Measurements from ENCODE around the gene PTCSC3. TPM values are rescaled to one million over a fixed set of nuclear protein-coding genes. Genes with fewer than 3 reads are reported as not detected.

Gene PTCSC3
- total and polyA plus RNA-seq, 10 of the 15 experiments (the other 5 are each of a cell fraction or from before 2014, with no cell fraction given), result not detected

DNA sequence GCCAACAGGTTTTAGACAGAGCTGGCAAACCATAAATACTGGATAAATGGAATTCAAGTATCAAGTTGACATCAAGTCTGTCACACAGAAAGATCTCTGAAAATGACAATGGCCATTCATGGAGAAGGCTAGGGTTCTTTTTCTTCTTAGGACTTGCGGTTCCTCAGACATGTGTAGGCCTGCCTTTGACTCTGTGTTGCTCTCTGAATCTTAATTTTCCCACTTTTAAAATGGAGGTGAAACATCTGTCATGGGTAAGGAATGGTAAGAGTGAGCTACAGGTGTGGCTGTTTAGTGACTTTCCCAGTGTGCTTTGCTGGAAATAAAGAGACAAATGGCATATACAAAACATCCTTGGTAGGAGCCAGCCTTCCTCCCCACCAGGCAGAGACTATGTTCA lies 79.2 kb downstream of the PTCSC3 start:
- Histone ChIP-seq H3K4me2 (ENCODE audit: control insufficient read depth, insufficient read depth) (no peak overlapping the region), H4K20me1 (ENCODE audit: control insufficient read depth, insufficient read depth) (no peaks in the 10 kb centered on the region), H3K36me3 (ENCODE audit: control insufficient read depth in 2 of 2, insufficient read depth in 2 of 2, low read length in 1 of 2) (no peaks in the 10 kb centered on the region), H3K9me3 (replicated peaks; ENCODE audit: control insufficient read depth, insufficient read depth, low read length) (no peaks in the 10 kb centered on the region; the same call in 2 of the 3 replicates), H3K27me3 (replicated peaks in 1 of 2; ENCODE audit: control insufficient read depth in 2 of 2, insufficient read depth in 2 of 2, low read length in 1 of 2) (no peaks in the 10 kb centered on the region), H2AFZ (ENCODE audit: control insufficient read depth, low read depth, low read length) (no peak overlapping the region), H3K9ac (ENCODE audit: control insufficient read depth, insufficient read depth, low read length) (no peak overlapping the region), H3K4me1 (ENCODE audit: control insufficient read depth, insufficient read depth, low read length) (no peaks in the 10 kb centered on the region), H3K27ac (ENCODE audit: control insufficient read depth, insufficient read depth) (no peak overlapping the region), H3K4me3 (no peak overlapping the region), H3K79me2 (ENCODE audit: control insufficient read depth, insufficient read depth, low read length) (no peaks in the 10 kb centered on the region)
- FAIRE-seq, result no peak
- DNase-seq (ENCODE audit: low read depth, low spot score), result no peak
- ChIA-PET RAD21 (ENCODE audit: unreplicated experiment) (interaction anchor here (1.6 kb wide), 1 partner anchor 27 kb away, joined by 4 read pairs; no protein-coding TSS in a partner anchor), POLR2A (no interaction called here), SMC1A (ENCODE audit: uncharacterized antibody, unreplicated experiment) (interaction anchor here (1.5 kb wide), 1 partner anchor 15 kb away, joined by 7 read pairs; no protein-coding TSS in a partner anchor), CTCF (no interaction called here)
- intact Hi-C loops (cut with micrococcal nuclease; ENCODE audit: unreplicated experiment), result no loop called here
- no peak for ATAC-seq
- in situ Hi-C loops (cut with MboI), result no loop called here
- no TSS peak for BruUV-seq (replicated peaks)
- WGBS (ENCODE audit: insufficient coverage, insufficient replicate concordance, low lambda C conversion rate, missing lambda C conversion rate), result 85% methylated on average over 1 of the region's 1 CpG
- no peak for TF ChIP-seq ZNF217 (IDR thresholded peaks at IDR 0.05)
- no peak for TF ChIP-seq CBX3 (IDR thresholded peaks at IDR 0.05; ENCODE audit: borderline replicate concordance, low read depth)
- no peak for TF ChIP-seq HDAC6 (IDR thresholded peaks at IDR 0.05; ENCODE audit: unreplicated experiment)
- TF ChIP-seq STAT3 (IDR thresholded peaks at IDR 0.05; ENCODE audit: low read depth, low read length), result no peak
- TF ChIP-seq, protein P1, sequence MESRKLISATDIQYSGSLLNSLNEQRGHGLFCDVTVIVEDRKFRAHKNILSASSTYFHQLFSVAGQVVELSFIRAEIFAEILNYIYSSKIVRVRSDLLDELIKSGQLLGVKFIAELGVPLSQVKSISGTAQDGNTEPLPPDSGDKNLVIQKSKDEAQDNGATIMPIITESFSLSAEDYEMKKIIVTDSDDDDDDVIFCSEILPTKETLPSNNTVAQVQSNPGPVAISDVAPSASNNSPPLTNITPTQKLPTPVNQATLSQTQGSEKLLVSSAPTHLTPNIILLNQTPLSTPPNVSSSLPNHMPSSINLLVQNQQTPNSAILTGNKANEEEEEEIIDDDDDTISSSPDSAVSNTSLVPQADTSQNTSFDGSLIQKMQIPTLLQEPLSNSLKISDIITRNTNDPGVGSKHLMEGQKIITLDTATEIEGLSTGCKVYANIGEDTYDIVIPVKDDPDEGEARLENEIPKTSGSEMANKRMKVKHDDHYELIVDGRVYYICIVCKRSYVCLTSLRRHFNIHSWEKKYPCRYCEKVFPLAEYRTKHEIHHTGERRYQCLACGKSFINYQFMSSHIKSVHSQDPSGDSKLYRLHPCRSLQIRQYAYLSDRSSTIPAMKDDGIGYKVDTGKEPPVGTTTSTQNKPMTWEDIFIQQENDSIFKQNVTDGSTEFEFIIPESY (IDR thresholded peaks at IDR 0.05), result no peak
- TF ChIP-seq BRCA1 (IDR thresholded peaks at IDR 0.05; ENCODE audit: low read depth, low read length), result no peak
- TF ChIP-seq, protein P2, sequence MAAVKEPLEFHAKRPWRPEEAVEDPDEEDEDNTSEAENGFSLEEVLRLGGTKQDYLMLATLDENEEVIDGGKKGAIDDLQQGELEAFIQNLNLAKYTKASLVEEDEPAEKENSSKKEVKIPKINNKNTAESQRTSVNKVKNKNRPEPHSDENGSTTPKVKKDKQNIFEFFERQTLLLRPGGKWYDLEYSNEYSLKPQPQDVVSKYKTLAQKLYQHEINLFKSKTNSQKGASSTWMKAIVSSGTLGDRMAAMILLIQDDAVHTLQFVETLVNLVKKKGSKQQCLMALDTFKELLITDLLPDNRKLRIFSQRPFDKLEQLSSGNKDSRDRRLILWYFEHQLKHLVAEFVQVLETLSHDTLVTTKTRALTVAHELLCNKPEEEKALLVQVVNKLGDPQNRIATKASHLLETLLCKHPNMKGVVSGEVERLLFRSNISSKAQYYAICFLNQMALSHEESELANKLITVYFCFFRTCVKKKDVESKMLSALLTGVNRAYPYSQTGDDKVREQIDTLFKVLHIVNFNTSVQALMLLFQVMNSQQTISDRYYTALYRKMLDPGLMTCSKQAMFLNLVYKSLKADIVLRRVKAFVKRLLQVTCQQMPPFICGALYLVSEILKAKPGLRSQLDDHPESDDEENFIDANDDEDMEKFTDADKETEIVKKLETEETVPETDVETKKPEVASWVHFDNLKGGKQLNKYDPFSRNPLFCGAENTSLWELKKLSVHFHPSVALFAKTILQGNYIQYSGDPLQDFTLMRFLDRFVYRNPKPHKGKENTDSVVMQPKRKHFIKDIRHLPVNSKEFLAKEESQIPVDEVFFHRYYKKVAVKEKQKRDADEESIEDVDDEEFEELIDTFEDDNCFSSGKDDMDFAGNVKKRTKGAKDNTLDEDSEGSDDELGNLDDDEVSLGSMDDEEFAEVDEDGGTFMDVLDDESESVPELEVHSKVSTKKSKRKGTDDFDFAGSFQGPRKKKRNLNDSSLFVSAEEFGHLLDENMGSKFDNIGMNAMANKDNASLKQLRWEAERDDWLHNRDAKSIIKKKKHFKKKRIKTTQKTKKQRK (IDR thresholded peaks at IDR 0.05; ENCODE audit: low read depth, low read length), result no peak
- TF ChIP-seq ZNF207 (IDR thresholded peaks at IDR 0.05; ENCODE audit: borderline replicate concordance), result no peak
- TF ChIP-seq EGR1 (IDR thresholded peaks at IDR 0.05; ENCODE audit: borderline replicate concordance in 1 of 2, low read depth in 2 of 2, low read length in 2 of 2), result no peak
- TF ChIP-seq SREBF2 (IDR thresholded peaks at IDR 0.05; ENCODE audit: low read length), result no peak
- no peak for TF ChIP-seq IKZF2 (IDR thresholded peaks at IDR 0.05)
- TF ChIP-seq, protein P3, sequence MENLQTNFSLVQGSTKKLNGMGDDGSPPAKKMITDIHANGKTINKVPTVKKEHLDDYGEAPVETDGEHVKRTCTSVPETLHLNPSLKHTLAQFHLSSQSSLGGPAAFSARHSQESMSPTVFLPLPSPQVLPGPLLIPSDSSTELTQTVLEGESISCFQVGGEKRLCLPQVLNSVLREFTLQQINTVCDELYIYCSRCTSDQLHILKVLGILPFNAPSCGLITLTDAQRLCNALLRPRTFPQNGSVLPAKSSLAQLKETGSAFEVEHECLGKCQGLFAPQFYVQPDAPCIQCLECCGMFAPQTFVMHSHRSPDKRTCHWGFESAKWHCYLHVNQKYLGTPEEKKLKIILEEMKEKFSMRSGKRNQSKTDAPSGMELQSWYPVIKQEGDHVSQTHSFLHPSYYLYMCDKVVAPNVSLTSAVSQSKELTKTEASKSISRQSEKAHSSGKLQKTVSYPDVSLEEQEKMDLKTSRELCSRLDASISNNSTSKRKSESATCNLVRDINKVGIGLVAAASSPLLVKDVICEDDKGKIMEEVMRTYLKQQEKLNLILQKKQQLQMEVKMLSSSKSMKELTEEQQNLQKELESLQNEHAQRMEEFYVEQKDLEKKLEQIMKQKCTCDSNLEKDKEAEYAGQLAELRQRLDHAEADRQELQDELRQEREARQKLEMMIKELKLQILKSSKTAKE (IDR thresholded peaks at IDR 0.05; ENCODE audit: low read depth, poor library complexity, severe bottlenecking), result no peak
- TF ChIP-seq, protein P4, sequence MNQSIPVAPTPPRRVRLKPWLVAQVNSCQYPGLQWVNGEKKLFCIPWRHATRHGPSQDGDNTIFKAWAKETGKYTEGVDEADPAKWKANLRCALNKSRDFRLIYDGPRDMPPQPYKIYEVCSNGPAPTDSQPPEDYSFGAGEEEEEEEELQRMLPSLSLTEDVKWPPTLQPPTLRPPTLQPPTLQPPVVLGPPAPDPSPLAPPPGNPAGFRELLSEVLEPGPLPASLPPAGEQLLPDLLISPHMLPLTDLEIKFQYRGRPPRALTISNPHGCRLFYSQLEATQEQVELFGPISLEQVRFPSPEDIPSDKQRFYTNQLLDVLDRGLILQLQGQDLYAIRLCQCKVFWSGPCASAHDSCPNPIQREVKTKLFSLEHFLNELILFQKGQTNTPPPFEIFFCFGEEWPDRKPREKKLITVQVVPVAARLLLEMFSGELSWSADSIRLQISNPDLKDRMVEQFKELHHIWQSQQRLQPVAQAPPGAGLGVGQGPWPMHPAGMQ (IDR thresholded peaks at IDR 0.05; ENCODE audit: borderline replicate concordance), result no peak
- no peak for TF ChIP-seq HDAC2 (IDR thresholded peaks at IDR 0.05)
- no peak for TF ChIP-seq SRF (IDR thresholded peaks at IDR 0.05; ENCODE audit: low read depth in 2 of 2, low read length in 2 of 2)
- no peak for TF ChIP-seq MEF2B (IDR thresholded peaks at IDR 0.05; ENCODE audit: partially characterized antibody, poor library complexity, severe bottlenecking)
- no peak for TF ChIP-seq ZBED1 (IDR thresholded peaks at IDR 0.05; ENCODE audit: borderline replicate concordance)
- no peak for TF ChIP-seq CBX5 (IDR thresholded peaks at IDR 0.05; ENCODE audit: low read depth)
